ENCODE results near the gene ARHGEF3. TPM values are rescaled to one million over a fixed set of nuclear protein-coding genes. Genes with fewer than 3 reads are reported as not detected.
A peak's percentile ranks its signal among the peaks of the same experiment; 100 is the strongest.

ARHGEF3 gene
- total and polyA plus RNA-seq, 4 donors, result 10.4 to 40.9 (median 21.0) TPM

GRCh38 chr3:56800832-56801661 lies 702 bp downstream of the ARHGEF3 start:
- H3K27ac ChIP-seq (ENCODE audit: low read depth in 1 of 2, low read length in 1 of 2), result peak overlapping the region; percentile 55 to 91
- peaks cover 0 to 30% (median 10%) of the 10 kb centered on the region in 5 donors for H3K4me1 ChIP-seq (ENCODE audit: control insufficient read depth in 5 of 5, insufficient read depth in 5 of 5, low read length in 5 of 5)
- 23 to 37% methylated on average over 19 of the region's 19 CpGs for WGBS, 2 donors

DNA sequence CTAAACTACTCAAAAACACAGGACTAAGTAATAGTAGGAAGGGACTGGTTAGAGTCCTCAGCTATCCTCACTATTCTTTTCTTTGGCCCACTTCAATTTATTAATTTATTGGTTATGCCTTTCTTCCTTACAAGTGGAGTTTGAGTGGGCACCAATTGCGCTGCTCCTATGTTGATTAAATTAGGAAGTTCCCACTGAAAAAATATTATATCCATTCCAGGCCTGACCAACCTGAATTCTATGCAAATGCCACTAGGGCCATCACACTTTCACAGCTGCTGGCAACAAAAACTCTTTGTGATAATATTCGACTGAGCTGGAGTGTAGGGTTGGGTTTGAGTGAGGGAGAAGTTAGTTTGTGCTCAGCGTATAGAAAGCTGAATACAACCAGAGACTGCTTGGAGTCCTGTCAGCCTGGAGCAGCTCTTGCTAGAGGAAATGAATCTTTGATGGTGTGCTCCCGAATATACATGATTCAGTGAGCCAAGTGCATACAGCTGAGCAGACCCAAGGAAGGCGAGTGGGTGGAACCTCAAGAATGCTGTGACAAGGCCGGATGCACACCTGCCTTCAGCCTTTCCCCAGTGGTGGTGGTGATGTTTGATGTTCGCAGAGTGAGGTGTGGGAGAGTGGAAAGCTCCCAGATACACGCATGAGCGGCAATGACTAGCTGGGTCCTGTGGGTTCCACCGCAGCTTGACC lies 1.5 kb downstream of the ARHGEF3 start:
- Histone ChIP-seq H3K9ac (ENCODE audit: insufficient read depth in 1 of 2, low read length in 2 of 2) (no peak overlapping the region), H3K4me1 (ENCODE audit: control insufficient read depth in 5 of 5, insufficient read depth in 5 of 5, low read length in 5 of 5) (peaks cover 0 to 35% (median 10%) of the 10 kb centered on the region in 5 donors), H3K36me3 (ENCODE audit: control insufficient read depth in 4 of 4, insufficient read depth in 4 of 4, low read length in 4 of 4) (no peaks in the 10 kb centered on the region), H3K9me3 (ENCODE audit: control insufficient read depth in 4 of 4, insufficient read depth in 3 of 4, low read length in 3 of 4) (no peaks in the 10 kb centered on the region), H3K27ac (ENCODE audit: low read depth in 1 of 2, low read length in 1 of 2) (peak overlapping the region; percentile 55 to 91), H3K27me3 (ENCODE audit: control insufficient read depth in 3 of 3, insufficient read depth in 3 of 3, low read length in 2 of 3) (no peaks in the 10 kb centered on the region), H3K4me3 (peak overlapping the region; percentile 90)
- 28 to 60% methylated on average over 10 of the region's 10 CpGs for WGBS, 2 donors
- no peak for TF ChIP-seq CTCF (IDR thresholded peaks at IDR 0.05; ENCODE audit: control extremely low read depth, extremely low read depth)
- DNase-seq, result no peak
- ATAC-seq (ENCODE audit: insufficient read depth, low FRiP score), result no peak

More at GRCh38 chr3:56800832-56801661, 702 bp downstream of the ARHGEF3 start:
- peak overlapping the region in 1 of 2 donors; percentile 77 for H3K9ac ChIP-seq (ENCODE audit: insufficient read depth in 1 of 2, low read length in 2 of 2)
- no peaks in the 10 kb centered on the region for H3K27me3 ChIP-seq (ENCODE audit: control insufficient read depth in 3 of 3, insufficient read depth in 3 of 3, low read length in 2 of 3)
- peak overlapping the region; percentile 90 for H3K4me3 ChIP-seq
- TF ChIP-seq CTCF (IDR thresholded peaks at IDR 0.05; ENCODE audit: control extremely low read depth, extremely low read depth), result no peak
- no peak for ATAC-seq (ENCODE audit: insufficient read depth, low FRiP score)
- no peaks in the 10 kb centered on the region for H3K36me3 ChIP-seq (ENCODE audit: control insufficient read depth in 4 of 4, insufficient read depth in 4 of 4, low read length in 4 of 4)
- H3K9me3 ChIP-seq (ENCODE audit: control insufficient read depth in 4 of 4, insufficient read depth in 3 of 4, low read length in 3 of 4), result no peaks in the 10 kb centered on the region
- no peak for DNase-seq

GRCh38 chr3:56799251-56799882 lies 2.4 kb downstream of the ARHGEF3 start:
- no peak for ATAC-seq (ENCODE audit: insufficient read depth, low FRiP score)
- 7% methylated on average over 7 of the region's 7 CpGs for WGBS, 2 donors
- TF ChIP-seq CTCF (IDR thresholded peaks at IDR 0.05; ENCODE audit: control extremely low read depth, extremely low read depth), result peak; percentile 39
- Histone ChIP-seq H3K36me3 (ENCODE audit: control insufficient read depth in 4 of 4, insufficient read depth in 4 of 4, low read length in 4 of 4) (no peaks in the 10 kb centered on the region), H3K4me3 (peak overlapping the region; percentile 37), H3K4me1 (ENCODE audit: control insufficient read depth in 5 of 5, insufficient read depth in 5 of 5, low read length in 5 of 5) (peaks cover 0 to 39% (median 12%) of the 10 kb centered on the region in 5 donors), H3K27me3 (ENCODE audit: control insufficient read depth in 3 of 3, insufficient read depth in 3 of 3, low read length in 2 of 3) (no peaks in the 10 kb centered on the region), H3K9ac (ENCODE audit: insufficient read depth in 1 of 2, low read length in 2 of 2) (no peak overlapping the region), H3K9me3 (ENCODE audit: control insufficient read depth in 4 of 4, insufficient read depth in 3 of 4, low read length in 3 of 4) (no peaks in the 10 kb centered on the region), H3K27ac (ENCODE audit: low read depth in 1 of 2, low read length in 1 of 2) (peak overlapping the region; percentile 75 to 85)
- DNase-seq, result peak in 2 of 3 donors; percentile 80 to 85

Measured in lung (tissue), 12 donors.